ENCODE measurements around the gene NTHL1. TPM values are rescaled to one million over a fixed set of nuclear protein-coding genes. Genes with fewer than 3 reads are reported as not detected.

NTHL1 gene
- total RNA-seq, 4 donors from 2014 or later: 14.9 to 28.8 (median 19.9) TPM

DNA sequence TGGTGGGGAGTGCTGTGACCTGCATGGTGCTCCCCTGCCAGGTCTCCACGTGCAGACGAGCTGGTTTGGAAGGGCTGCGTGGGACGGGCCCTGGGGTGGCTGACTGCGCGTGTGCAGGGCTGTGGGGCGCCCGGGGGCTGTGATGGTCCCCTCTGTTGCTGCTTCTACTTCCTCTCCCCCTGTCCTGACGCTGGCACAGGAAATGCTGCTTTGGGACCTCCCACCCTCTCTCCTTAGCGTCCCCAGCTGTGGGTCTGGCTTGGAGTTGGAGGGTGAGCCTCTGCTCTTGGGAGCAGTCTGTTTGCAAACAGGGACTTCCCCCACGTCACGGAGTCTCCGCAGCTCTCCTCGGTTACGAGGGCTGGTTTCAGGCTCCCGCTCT is 35.3 kb upstream of the NTHL1 start:
- TF ChIP-seq, protein P1, sequence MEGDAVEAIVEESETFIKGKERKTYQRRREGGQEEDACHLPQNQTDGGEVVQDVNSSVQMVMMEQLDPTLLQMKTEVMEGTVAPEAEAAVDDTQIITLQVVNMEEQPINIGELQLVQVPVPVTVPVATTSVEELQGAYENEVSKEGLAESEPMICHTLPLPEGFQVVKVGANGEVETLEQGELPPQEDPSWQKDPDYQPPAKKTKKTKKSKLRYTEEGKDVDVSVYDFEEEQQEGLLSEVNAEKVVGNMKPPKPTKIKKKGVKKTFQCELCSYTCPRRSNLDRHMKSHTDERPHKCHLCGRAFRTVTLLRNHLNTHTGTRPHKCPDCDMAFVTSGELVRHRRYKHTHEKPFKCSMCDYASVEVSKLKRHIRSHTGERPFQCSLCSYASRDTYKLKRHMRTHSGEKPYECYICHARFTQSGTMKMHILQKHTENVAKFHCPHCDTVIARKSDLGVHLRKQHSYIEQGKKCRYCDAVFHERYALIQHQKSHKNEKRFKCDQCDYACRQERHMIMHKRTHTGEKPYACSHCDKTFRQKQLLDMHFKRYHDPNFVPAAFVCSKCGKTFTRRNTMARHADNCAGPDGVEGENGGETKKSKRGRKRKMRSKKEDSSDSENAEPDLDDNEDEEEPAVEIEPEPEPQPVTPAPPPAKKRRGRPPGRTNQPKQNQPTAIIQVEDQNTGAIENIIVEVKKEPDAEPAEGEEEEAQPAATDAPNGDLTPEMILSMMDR (IDR thresholded peaks at IDR 0.05): no peak
- no peak for TF ChIP-seq POLR2A (IDR thresholded peaks at IDR 0.05)
- H3K9me3 ChIP-seq: no peaks in the 10 kb centered on the region
- H3K36me3 ChIP-seq: peaks cover 0 to 89% (median 0%) of the 10 kb centered on the region in 3 donors
- peak overlapping the region in 1 of 4 donors; percentile 48 for H3K27ac ChIP-seq
- no peaks in the 10 kb centered on the region for H3K27me3 ChIP-seq
- peaks cover 0 to 20% (median 0%) of the 10 kb centered on the region in 4 donors for H3K4me1 ChIP-seq
- DNase-seq: no peak
- no peak overlapping the region for H3K4me3 ChIP-seq

GRCh38 chr16:2082171-2082982 is 34.7 kb upstream of the NTHL1 start:
- Histone ChIP-seq H3K4me3 (no peak overlapping the region), H3K36me3 (peaks cover 0 to 91% (median 0%) of the 10 kb centered on the region in 3 donors), H3K27me3 (no peaks in the 10 kb centered on the region), H3K27ac (peak overlapping the region in 1 of 4 donors; percentile 48), H3K4me1 (peaks cover 0 to 20% (median 0%) of the 10 kb centered on the region in 4 donors), H3K9me3 (no peaks in the 10 kb centered on the region)
- no peak for TF ChIP-seq POLR2A (IDR thresholded peaks at IDR 0.05)
- TF ChIP-seq, protein P1 (IDR thresholded peaks at IDR 0.05): no peak
- no peak for DNase-seq

DNA sequence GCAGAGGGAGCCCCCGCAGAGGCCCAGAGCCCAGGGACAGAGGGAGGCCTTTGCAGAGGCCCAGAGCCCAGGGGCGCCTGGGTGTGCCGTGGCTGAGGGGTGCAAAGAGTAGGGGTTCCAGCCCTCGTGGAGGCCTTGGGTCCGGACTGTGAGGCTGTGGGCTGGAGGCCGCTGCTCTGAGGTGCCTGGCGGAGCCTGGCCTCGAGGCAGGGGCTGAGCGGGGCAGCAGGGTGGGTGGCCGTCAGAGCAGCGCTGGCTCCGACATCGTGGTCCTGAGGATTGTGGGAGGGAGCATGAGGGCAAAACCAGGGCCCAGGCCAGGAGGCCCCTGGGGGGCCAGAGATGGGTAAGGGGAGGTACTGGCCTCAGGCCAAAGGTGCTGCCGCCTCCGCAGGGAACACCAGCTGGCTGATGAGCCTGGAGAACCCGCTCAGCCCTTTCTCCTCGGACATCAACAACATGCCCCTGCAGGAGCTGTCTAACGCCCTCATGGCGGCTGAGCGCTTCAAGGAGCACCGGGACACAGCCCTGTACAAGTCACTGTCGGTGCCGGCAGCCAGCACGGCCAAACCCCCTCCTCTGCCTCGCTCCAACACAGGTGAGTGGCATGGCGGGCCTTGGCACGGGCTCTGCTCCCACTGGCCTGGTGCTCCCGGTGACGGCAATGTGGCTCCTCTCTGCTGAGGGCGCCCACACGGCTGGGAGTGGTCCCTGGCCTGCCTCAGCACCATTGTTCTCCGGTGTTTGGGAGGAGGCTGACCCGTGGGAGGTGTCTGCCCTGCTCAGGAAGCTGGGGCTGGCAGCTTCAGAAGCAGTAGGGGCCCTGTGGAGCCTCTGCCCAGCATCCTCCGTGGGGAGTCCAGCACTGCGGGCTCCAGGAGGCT is 33.8 kb upstream of the NTHL1 start:
- H3K36me3 ChIP-seq: peaks cover 0 to 90% (median 0%) of the 10 kb centered on the region in 3 donors
- no peak overlapping the region for H3K4me3 ChIP-seq
- no peaks in the 10 kb centered on the region for H3K9me3 ChIP-seq
- no peak overlapping the region for H3K27ac ChIP-seq
- no peak for DNase-seq
- H3K27me3 ChIP-seq: no peaks in the 10 kb centered on the region
- TF ChIP-seq POLR2A (IDR thresholded peaks at IDR 0.05): no peak
- TF ChIP-seq, protein P1 (IDR thresholded peaks at IDR 0.05): no peak
- peaks cover 0 to 20% (median 0%) of the 10 kb centered on the region in 4 donors for H3K4me1 ChIP-seq

GRCh38 chr16:2079991-2080390 is 32.4 kb upstream of the NTHL1 start:
- H3K4me3 ChIP-seq: no peak overlapping the region
- no peak for DNase-seq
- H3K27me3 ChIP-seq: no peaks in the 10 kb centered on the region
- no peaks in the 10 kb centered on the region for H3K9me3 ChIP-seq
- peaks cover 0 to 20% (median 0%) of the 10 kb centered on the region in 4 donors for H3K4me1 ChIP-seq
- peaks cover 0 to 87% (median 0%) of the 10 kb centered on the region in 3 donors for H3K36me3 ChIP-seq
- TF ChIP-seq, protein P1 (IDR thresholded peaks at IDR 0.05): no peak
- TF ChIP-seq POLR2A (IDR thresholded peaks at IDR 0.05): no peak
- H3K27ac ChIP-seq: no peak overlapping the region

DNA sequence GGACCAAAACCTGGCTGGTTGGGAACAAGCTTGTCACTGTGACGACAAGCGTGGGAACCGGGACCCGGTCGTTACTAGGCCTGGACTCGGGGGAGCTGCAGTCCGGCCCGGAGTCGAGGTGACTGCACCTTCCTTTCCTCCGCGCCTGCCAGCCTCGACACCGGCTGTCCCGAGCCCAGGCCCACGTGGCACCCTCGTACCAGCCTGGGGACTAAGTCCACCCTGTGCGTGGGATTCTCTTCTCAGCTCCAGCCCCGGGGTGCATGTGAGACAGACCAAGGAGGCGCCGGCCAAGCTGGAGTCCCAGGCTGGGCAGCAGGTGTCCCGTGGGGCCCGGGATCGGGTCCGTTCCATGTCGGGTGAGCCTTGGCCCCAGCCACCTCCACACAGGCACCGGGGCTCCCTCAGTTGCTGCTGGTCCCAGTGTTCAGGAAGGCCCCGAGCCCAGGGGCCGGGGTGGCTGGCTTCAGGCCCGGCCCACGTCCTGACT is 31.7 kb upstream of the NTHL1 start:
- no peaks in the 10 kb centered on the region for H3K27me3 ChIP-seq
- H3K4me1 ChIP-seq: peaks cover 0 to 20% (median 0%) of the 10 kb centered on the region in 4 donors
- no peaks in the 10 kb centered on the region for H3K9me3 ChIP-seq
- H3K4me3 ChIP-seq: no peak overlapping the region
- TF ChIP-seq, protein P1 (IDR thresholded peaks at IDR 0.05): no peak
- TF ChIP-seq POLR2A (IDR thresholded peaks at IDR 0.05): no peak
- H3K36me3 ChIP-seq: peaks cover 0 to 86% (median 0%) of the 10 kb centered on the region in 3 donors
- DNase-seq: no peak
- no peak overlapping the region for H3K27ac ChIP-seq

Data from Peyer's patch (tissue), 4 donors.